Measurements from ENCODE around the gene ARID3A.

The ARID3A gene

GRCh38 chr19:982567-983170 is 56.8 kb downstream of the ARID3A start:
- peak overlapping the region; percentile 40 for H3K4me3 ChIP-seq (ENCODE audit: low read depth, low read length)
- TF ChIP-seq CTCF (IDR thresholded peaks at IDR 0.05; ENCODE audit: low read depth, low read length), result peak; percentile 48

- H3K4me3 ChIP-seq (ENCODE audit: low read depth, low read length), result peak within 1 kb of the TSS; percentile 89
- no peak for TF ChIP-seq CTCF (IDR thresholded peaks at IDR 0.05; ENCODE audit: low read depth, low read length)
Measured at GRCh38 chr19:984165-984967, 58.5 kb downstream of the ARID3A start, which contains the start of gene WDR18. Gene WDR18, plus strand, starts transcription at chr19:984345. Its CDS starts 9 bp downstream, at chr19:984354.

- no peak overlapping the region for H3K4me3 ChIP-seq (ENCODE audit: low read depth, low read length)
- TF ChIP-seq CTCF (IDR thresholded peaks at IDR 0.05; ENCODE audit: low read depth, low read length), result no peak
Measured at GRCh38 chr19:986083-986482, 60.2 kb downstream of the ARID3A start.

GRCh38 chr19:988081-988480 is 62.2 kb downstream of the ARID3A start:
- no peak for TF ChIP-seq CTCF (IDR thresholded peaks at IDR 0.05; ENCODE audit: low read depth, low read length)

GRCh38 chr19:988510-988909 is 62.7 kb downstream of the ARID3A start:
- no peak for TF ChIP-seq CTCF (IDR thresholded peaks at IDR 0.05; ENCODE audit: low read depth, low read length)
- no peak overlapping the region for H3K4me3 ChIP-seq (ENCODE audit: low read depth, low read length)

More at GRCh38 chr19:988081-988480, 62.2 kb downstream of the ARID3A start:
- no peak overlapping the region for H3K4me3 ChIP-seq (ENCODE audit: low read depth, low read length)

- H3K4me3 ChIP-seq (ENCODE audit: low read depth, low read length), result no peak overlapping the region
- 0 out of 2 replicates have a peak, but pooled peaks have one; percentile 8 for TF ChIP-seq CTCF (IDR thresholded peaks at IDR 0.05; ENCODE audit: low read depth, low read length)
Measured at GRCh38 chr19:989381-990081, 63.7 kb downstream of the ARID3A start.
